ENCODE data around the gene FUBP1. TPM values are rescaled to one million over a fixed set of nuclear protein-coding genes. Genes with fewer than 3 reads are reported as not detected.
A peak's percentile ranks its signal among the peaks of the same experiment; 100 is the strongest.
"Not testable (repeated sequence)": the region's sequence is repeated elsewhere in the genome, so short reads cannot be mapped to it uniquely, and the experiment has no call there.

Gene FUBP1
- polyA plus RNA-seq = 10 to 100 TPM; 22.5 to 65.6 (median 37.4) TPM

GRCh38 chr1:77978969-77979876 is at the start of gene FUBP1:
TSS of gene FUBP1 (minus strand) at chr1:77979072. CDS start at chr1:77979004, 68 bp downstream.
- peak; percentile 96 to 97 (median 97) for DNase-seq
- Mint-ChIP-seq H3K27me3 (ENCODE audit: low read depth in 3 of 3) (no peaks in the 10 kb centered on the region), H3K36me3 (peaks cover 0 to 7% (median 4%) of the 10 kb centered on the region in 3 donors), H3K27ac (no peak within 1 kb of the TSS), H3K4me1 (peaks cover 7 to 38% of the 10 kb centered on the region in 2 donors), H3K4me3 (no peak within 1 kb of the TSS), H3K9me3 (no peaks in the 10 kb centered on the region)

GRCh38 chr1:78021134-78021533 is 42.3 kb upstream of the FUBP1 start:
- not testable (repeated sequence) for H3K4me1 Mint-ChIP-seq; H3K4me3 Mint-ChIP-seq; H3K9me3 Mint-ChIP-seq; DNase-seq; H3K27me3 Mint-ChIP-seq (ENCODE audit: low read depth in 3 of 3); H3K27ac Mint-ChIP-seq; H3K36me3 Mint-ChIP-seq

- no peaks in the 10 kb centered on the region for H3K27me3 Mint-ChIP-seq (ENCODE audit: low read depth in 3 of 3)
- no peak for DNase-seq
- no peaks in the 10 kb centered on the region for H3K9me3 Mint-ChIP-seq
- H3K4me1 Mint-ChIP-seq = no peaks in the 10 kb centered on the region
- no peak overlapping the region for H3K4me3 Mint-ChIP-seq
- no peak overlapping the region for H3K27ac Mint-ChIP-seq
- H3K36me3 Mint-ChIP-seq = peaks cover 4 to 14% (median 5%) of the 10 kb centered on the region in 3 donors
Measured at GRCh38 chr1:78019024-78019423, 40.2 kb upstream of the FUBP1 start.

GRCh38 chr1:78015148-78015547 is 36.3 kb upstream of the FUBP1 start:
- no peaks in the 10 kb centered on the region for H3K27me3 Mint-ChIP-seq (ENCODE audit: low read depth in 3 of 3)
- no peaks in the 10 kb centered on the region for H3K9me3 Mint-ChIP-seq
- peaks cover 0 to 5% of the 10 kb centered on the region in 2 donors for H3K4me1 Mint-ChIP-seq
- H3K36me3 Mint-ChIP-seq = peaks cover 8 to 18% (median 10%) of the 10 kb centered on the region in 3 donors
- H3K4me3 Mint-ChIP-seq = no peak overlapping the region
- H3K27ac Mint-ChIP-seq = no peak overlapping the region
- no peak for DNase-seq

- no peak overlapping the region for H3K4me3 Mint-ChIP-seq
- no peaks in the 10 kb centered on the region for H3K9me3 Mint-ChIP-seq
- peaks cover 8 to 13% (median 10%) of the 10 kb centered on the region in 3 donors for H3K36me3 Mint-ChIP-seq
- DNase-seq = no peak
- H3K27ac Mint-ChIP-seq = no peak overlapping the region
- peaks cover 12 to 31% of the 10 kb centered on the region in 2 donors for H3K4me1 Mint-ChIP-seq
- no peaks in the 10 kb centered on the region for H3K27me3 Mint-ChIP-seq (ENCODE audit: low read depth in 3 of 3)
Measured at GRCh38 chr1:78011050-78011449, 32.2 kb upstream of the FUBP1 start.

- Mint-ChIP-seq H3K4me3 (no peak overlapping the region), H3K36me3 (peaks cover 5 to 6% (median 5%) of the 10 kb centered on the region in 3 donors), H3K27me3 (ENCODE audit: low read depth in 3 of 3) (peaks cover 0 to 2% (median 0%) of the 10 kb centered on the region in 3 donors), H3K9me3 (no peaks in the 10 kb centered on the region), H3K27ac (no peak overlapping the region), H3K4me1 (peaks cover 21 to 43% of the 10 kb centered on the region in 2 donors)
- no peak for DNase-seq
Measured at GRCh38 chr1:78009836-78010235, 31.0 kb upstream of the FUBP1 start.

- Mint-ChIP-seq H3K36me3 (peaks cover 4 to 5% (median 4%) of the 10 kb centered on the region in 3 donors), H3K9me3 (no peaks in the 10 kb centered on the region), H3K4me3 (no peak overlapping the region), H3K4me1 (peaks cover 25 to 48% of the 10 kb centered on the region in 2 donors), H3K27me3 (ENCODE audit: low read depth in 3 of 3) (peaks cover 3 to 7% (median 4%) of the 10 kb centered on the region in 3 donors), H3K27ac (no peak overlapping the region)
- no peak for DNase-seq
Measured at GRCh38 chr1:78009276-78009675, 30.4 kb upstream of the FUBP1 start.

- Mint-ChIP-seq H3K27ac (no peak overlapping the region), H3K36me3 (no peaks in the 10 kb centered on the region), H3K4me1 (peaks cover 29 to 62% of the 10 kb centered on the region in 2 donors), H3K4me3 (no peak overlapping the region), H3K9me3 (no peaks in the 10 kb centered on the region), H3K27me3 (ENCODE audit: low read depth in 3 of 3) (peaks cover 5 to 8% (median 6%) of the 10 kb centered on the region in 3 donors)
- DNase-seq = no peak
Measured at GRCh38 chr1:78007677-78008341, 28.9 kb upstream of the FUBP1 start.

GRCh38 chr1:78006521-78006920 is 27.6 kb upstream of the FUBP1 start:
- Mint-ChIP-seq H3K4me3 (peak overlapping the region in 4 of 5 donors; percentile 29 to 76 (median 52)), H3K27ac (peak overlapping the region in 2 of 6 donors; percentile 31 to 97), H3K4me1 (peaks cover 29 to 64% of the 10 kb centered on the region in 2 donors), H3K27me3 (ENCODE audit: low read depth in 3 of 3) (peaks cover 5 to 8% (median 6%) of the 10 kb centered on the region in 3 donors), H3K36me3 (no peaks in the 10 kb centered on the region), H3K9me3 (no peaks in the 10 kb centered on the region)
- DNase-seq = no peak

- H3K27ac Mint-ChIP-seq = peak overlapping the region; percentile 85 to 98 (median 96)
- H3K9me3 Mint-ChIP-seq = no peaks in the 10 kb centered on the region
- H3K4me1 Mint-ChIP-seq = peaks cover 29 to 64% of the 10 kb centered on the region in 2 donors
- H3K4me3 Mint-ChIP-seq = peak overlapping the region; percentile 81 to 95 (median 90)
- H3K27me3 Mint-ChIP-seq (ENCODE audit: low read depth in 3 of 3) = peaks cover 5 to 8% (median 6%) of the 10 kb centered on the region in 3 donors
- DNase-seq = no peak
- no peaks in the 10 kb centered on the region for H3K36me3 Mint-ChIP-seq
Measured at GRCh38 chr1:78005755-78006154, 26.9 kb upstream of the FUBP1 start.

- Mint-ChIP-seq H3K9me3 (no peaks in the 10 kb centered on the region), H3K27ac (peak overlapping the region; percentile 95 to 98 (median 96)), H3K27me3 (ENCODE audit: low read depth in 3 of 3) (peaks cover 5 to 8% (median 6%) of the 10 kb centered on the region in 3 donors), H3K4me1 (peaks cover 29 to 62% of the 10 kb centered on the region in 2 donors), H3K36me3 (no peaks in the 10 kb centered on the region), H3K4me3 (peak overlapping the region; percentile 81 to 95 (median 90))
- peak in 1 of 3 donors; percentile 4 for DNase-seq
Measured at GRCh38 chr1:78005448-78005722, 26.5 kb upstream of the FUBP1 start.

GRCh38 chr1:78004719-78005447 is 26.0 kb upstream of the FUBP1 start, which contains the start of gene DNAJB4:
TSS of gene DNAJB4 (plus strand) at chr1:78004939. CDS start at chr1:78005111, 172 bp downstream.
- no peaks in the 10 kb centered on the region for H3K9me3 Mint-ChIP-seq
- H3K27me3 Mint-ChIP-seq (ENCODE audit: low read depth in 3 of 3) = peaks cover 5 to 8% (median 6%) of the 10 kb centered on the region in 3 donors
- DNase-seq = peak; percentile 78 to 86 (median 82)
- H3K4me1 Mint-ChIP-seq = peaks cover 29 to 57% of the 10 kb centered on the region in 2 donors
- H3K36me3 Mint-ChIP-seq = no peaks in the 10 kb centered on the region
- H3K27ac Mint-ChIP-seq = peak within 1 kb of the TSS; percentile 95 to 98 (median 96)
- peak within 1 kb of the TSS; percentile 81 to 95 (median 90) for H3K4me3 Mint-ChIP-seq

- Mint-ChIP-seq H3K27ac (peak overlapping the region; percentile 95 to 98 (median 96)), H3K4me1 (peaks cover 29 to 54% of the 10 kb centered on the region in 2 donors), H3K36me3 (no peaks in the 10 kb centered on the region), H3K4me3 (peak overlapping the region; percentile 81 to 95 (median 90)), H3K27me3 (ENCODE audit: low read depth in 3 of 3) (peaks cover 5 to 8% (median 6%) of the 10 kb centered on the region in 3 donors), H3K9me3 (no peaks in the 10 kb centered on the region)
- DNase-seq = no peak
Measured at GRCh38 chr1:78003882-78004718, 25.2 kb upstream of the FUBP1 start.

Measured in immature natural killer cell (primary cell).